NCI-H774 (cell line): Measurements from ENCODE around the gene C1orf105.
"Not testable (repeated sequence)": the region's sequence is repeated elsewhere in the genome, so short reads cannot be mapped to it uniquely, and the experiment has no call there.

ENCODE experiments used
- DNase-seq: peaks from one replicate; lab custom pipeline; 2025; lab: John Stamatoyannopoulos, UW

The C1orf105 gene

GRCh38 chr1:172427191-172427590 lies 6.7 kb downstream of the C1orf105 start:
- DNase-seq = no peak

DNA sequence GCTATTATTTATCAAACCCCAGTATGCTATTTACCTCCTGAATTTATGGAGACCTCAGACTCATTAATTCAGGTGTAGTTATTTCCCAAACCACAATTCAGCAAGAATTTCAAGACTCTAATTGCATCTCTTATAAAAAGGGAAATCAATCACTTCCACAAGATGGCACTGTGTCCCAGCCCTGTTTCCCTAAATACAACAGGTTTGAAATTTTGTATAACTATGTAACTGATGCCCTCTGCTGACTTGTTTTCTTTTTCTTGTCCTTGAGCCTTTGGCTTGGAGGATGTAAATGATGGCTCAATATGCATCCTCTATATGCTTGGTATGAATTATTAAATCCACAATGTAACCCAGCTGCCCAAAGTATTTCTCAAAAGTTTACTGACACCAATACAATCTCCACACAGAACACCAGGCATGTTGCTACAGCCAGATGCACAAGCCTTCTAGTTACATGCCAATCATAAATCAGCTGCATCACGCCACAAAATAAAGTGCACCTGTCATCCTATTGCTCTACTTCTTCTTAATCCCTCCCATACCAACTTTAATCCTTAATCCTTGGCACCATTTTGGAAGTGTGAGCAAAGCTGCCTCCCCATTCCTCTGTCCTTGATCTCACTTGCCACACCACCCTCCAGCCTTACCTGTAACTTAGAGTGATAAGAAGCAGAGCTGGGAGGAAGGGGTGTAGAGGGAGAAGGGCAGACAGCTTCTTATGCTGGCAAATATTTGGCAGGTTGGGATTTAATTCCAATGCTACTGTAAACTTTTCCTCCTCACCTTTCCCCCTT lies 9.0 kb downstream of the C1orf105 start:
- DNase-seq = peak; percentile 42

- DNase-seq = no peak
Measured at GRCh38 chr1:172430128-172430454, 9.6 kb downstream of the C1orf105 start.

GRCh38 chr1:172431204-172431603 lies 10.7 kb downstream of the C1orf105 start:
- no peak for DNase-seq

GRCh38 chr1:172431721-172432192 lies 11.3 kb downstream of the C1orf105 start:
- no peak for DNase-seq

DNA sequence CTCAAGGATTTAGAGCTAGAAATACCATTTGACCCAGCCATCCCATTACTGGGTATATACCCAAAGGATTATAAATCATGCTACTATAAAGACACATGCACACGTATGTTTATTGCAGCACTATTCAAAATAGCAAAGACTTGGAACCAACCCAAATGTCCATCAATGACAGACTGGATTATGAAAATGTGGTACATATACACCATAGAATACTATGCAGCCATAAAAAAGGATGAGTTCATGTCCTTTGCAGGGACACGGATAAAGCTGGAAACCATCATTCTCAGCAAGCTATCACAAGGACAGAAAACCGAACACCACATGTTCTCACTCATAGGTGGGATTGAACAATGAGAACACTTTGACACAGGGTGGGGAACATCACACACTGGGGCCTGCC lies 16.7 kb downstream of the C1orf105 start:
- DNase-seq = not testable (repeated sequence)

DNA sequence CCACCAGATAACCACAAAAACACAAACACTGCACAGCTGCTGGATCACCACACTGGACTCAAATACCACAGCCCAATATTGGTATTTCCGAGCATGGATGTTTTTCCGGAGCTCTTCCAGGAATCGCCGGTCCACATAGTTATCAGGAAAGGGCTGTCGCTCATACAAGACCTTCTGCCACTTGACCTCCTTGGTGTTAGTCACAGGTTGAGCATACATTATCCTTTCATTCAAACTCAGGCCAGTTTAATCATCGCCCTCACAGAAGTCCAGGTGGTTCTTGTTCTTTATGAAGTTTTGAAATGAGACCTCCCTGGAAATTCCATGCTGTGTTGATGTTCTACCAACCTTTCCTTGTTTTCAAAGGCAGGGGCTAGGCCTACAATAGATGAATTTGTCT lies 21.9 kb downstream of the C1orf105 start:
- DNase-seq = no peak

- no peak for DNase-seq
Measured at GRCh38 chr1:172442843-172443565, 22.5 kb downstream of the C1orf105 start.

GRCh38 chr1:172443666-172444453 lies 23.4 kb downstream of the C1orf105 start, which contains the start of gene PIGC:
Gene PIGC (minus strand): TSS chr1:172444069. CDS start chr1:172442622, 1,447 bp downstream.
- DNase-seq = peak; percentile 83

DNA sequence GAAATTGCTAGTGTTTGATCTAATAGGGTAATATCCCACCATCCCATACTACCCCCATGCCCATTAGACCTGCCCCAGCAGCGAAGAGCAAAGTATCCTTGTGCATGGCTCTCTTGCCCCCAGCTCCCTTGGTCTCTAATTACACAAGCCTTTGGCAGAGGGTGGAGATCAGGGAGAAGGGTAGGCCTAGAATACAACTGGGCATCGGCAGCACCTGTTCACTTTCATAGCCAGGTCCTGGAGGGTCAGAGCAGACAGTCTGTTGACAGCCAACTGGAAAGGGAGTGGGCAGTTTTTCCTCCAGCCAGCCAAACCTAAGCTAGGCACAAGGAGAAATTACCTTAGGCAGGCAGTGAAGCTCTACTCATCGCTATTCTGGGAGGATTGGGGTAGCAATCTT lies 26.1 kb downstream of the C1orf105 start:
- DNase-seq = no peak

GRCh38 chr1:172447641-172448040 lies 27.2 kb downstream of the C1orf105 start:
- DNase-seq = no peak

DNA sequence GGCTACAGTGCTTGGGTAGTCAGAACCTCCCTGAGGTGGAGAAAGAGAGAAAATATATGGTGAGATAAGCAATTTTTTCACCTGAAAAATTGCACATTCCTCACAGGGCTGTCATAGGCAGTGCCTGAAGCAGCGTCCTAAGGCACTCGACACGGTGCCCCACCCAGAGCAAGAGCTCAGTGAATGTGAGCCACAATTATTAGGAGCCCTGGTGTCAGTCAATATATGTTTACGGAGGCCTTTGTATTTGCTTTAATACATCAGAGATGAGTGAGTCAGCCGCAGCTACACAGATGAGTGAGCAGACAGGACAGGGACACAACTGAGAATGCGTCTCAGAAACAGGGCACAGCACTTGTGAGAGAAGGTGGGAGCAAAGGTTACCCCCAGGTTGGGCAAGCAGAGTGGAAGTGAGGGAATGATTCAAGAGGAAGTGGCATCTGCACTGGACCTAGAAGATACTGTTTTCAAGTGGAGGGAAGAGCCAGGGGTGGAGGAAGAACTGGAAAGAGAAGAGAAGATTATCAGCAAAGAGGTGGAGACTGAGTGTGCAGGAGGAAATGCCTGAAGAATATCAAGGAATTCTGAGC lies 28.6 kb downstream of the C1orf105 start:
- DNase-seq = no peak

DNA sequence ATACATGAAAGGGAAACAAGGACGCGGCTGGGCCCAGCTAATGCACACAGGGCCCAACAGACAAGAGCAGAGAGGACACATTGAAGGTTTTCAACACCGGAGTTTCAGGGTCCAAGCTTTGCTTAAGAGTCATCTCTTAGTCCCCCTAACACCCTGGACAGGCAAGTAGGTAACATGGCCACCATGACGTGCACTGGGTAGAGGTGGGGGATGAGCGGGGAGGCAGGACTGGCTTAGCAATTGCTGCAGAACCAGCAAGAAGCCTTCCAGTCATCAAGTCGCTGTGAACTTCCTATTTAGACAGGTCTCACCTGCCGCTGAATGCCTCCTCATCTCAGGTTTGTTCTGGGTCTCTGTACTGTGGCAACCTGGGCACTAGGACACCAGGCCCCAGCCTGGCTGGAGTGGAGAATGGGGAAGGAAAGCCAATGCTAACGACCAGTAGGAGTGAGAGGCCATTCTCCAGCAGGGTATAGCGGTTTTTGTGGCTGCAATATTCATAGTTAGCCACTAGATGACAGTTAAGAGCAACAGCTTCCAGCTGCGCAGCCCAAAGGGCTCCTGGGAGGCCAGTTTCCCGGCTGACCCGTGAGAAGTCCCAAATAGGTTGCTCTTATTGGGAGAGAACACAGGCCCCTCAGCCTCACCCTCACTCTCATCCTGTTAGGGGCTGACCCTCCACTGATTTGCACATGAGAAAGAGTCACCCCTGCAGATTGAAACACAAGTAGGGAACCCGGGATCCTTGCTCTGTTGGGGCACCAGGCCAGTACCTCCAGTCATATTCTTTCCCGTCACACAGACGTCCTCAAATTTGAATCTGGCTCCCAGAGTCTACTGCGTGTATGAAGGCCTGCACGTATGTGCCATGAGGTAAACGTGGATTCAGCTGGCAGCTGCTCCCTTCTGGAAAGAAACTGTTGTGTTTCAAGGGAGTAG lies 29.4 kb downstream of the C1orf105 start:
- no peak for DNase-seq

- DNase-seq = peak; percentile 14
Measured at GRCh38 chr1:172450524-172450885, 30.0 kb downstream of the C1orf105 start.

DNA sequence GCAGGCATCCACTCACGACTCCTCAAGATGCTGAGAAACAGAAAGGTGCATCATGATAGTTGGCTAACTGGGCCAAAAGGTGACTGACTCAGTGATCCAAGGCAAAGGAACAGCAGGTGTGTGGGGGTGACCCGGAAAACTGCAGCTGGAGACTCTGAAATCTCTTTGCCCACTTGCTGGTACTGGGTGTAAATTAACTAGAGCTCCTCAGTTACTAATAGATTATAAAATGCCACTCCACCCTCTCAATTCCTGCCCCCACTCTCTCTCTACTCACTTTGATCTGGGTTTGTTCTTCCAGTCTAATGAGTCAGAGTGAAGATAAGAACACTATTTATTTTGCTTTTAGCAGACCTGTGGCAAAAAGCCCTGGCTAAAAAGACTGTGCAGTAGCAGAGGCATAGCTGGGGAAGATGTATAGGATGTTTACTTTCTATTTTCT lies 30.5 kb downstream of the C1orf105 start:
- DNase-seq = no peak

- DNase-seq = no peak
Measured at GRCh38 chr1:172452536-172453152, 32.2 kb downstream of the C1orf105 start.

- no peak for DNase-seq
Measured at GRCh38 chr1:172453153-172453545, 32.7 kb downstream of the C1orf105 start.

DNA sequence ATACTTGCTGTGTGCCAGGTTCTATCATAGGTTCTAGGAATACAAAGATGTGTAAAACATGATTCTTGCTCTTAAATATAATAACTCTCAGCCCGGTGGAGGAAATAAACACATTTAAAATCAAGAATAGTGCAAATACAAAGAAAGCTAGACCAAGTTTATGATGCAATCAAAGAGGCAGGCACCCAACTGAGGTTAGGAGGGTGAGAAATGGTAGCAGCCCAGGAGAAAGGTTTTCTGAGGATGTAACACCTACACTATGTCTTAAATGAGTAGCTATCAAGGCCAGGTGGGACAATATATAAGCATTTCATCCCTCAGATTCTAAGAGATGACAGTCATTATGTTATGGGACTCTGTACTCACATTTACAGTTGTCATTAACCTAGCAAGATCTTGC lies 33.1 kb downstream of the C1orf105 start:
- DNase-seq = no peak

GRCh38 chr1:172455451-172455850 lies 35.0 kb downstream of the C1orf105 start:
- no peak for DNase-seq

GRCh38 chr1:172456344-172456769 lies 35.9 kb downstream of the C1orf105 start:
- DNase-seq = no peak
